Measurements from ENCODE around the gene AUTS2. TPM values are rescaled to one million over a fixed set of nuclear protein-coding genes. Genes with fewer than 3 reads are reported as not detected.
A peak's percentile ranks its signal among the peaks of the same experiment; 100 is the strongest.

The AUTS2 gene
- polyA plus RNA-seq, 5 donors: 85.0 to 114 (median 97.6) TPM

GRCh38 chr7:69756235-69756634 lies 158.0 kb downstream of the AUTS2 start:
- no peak for DNase-seq

DNA sequence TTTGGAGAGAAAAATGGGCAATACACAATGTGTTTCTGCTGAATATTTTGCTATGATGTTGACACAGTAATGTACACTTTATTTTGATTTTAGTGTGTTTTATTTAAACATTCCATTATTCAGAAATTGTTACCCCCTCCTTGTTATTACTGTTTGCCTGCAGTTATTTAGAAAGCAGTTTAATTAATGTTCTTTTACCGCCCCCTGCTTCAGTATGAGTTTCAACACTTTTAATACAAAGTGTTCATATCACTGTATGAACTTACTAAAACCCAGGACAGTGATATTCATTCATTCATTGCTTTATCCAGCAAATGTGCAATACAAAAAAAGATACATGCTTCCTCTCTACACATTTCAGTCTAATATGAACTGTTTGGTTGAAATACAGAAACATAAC lies 159.3 kb downstream of the AUTS2 start:
- no peak for DNase-seq

DNA sequence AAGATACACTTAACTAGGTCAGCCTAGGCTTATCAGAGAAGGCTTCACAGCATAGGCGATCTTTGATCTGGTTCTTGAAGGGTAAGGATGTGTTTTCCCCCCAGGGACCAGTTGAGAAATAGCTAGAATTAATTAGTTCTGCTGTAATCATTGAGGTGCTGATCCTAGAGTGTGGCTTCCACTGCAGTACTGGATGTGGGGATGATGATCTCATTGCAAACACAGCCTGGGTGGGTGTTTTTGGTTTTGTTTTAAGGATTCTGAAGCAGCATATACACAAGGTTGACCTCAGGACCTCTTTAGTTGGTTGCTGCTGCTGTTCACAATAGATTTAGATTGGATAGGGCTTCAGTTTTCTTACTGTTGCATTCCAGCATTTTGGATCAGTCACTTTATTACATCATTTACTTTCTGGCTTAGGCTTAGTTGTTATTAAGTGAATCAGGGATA lies 159.7 kb downstream of the AUTS2 start:
- DNase-seq: peak; percentile 21 to 30

GRCh38 chr7:69759373-69759772 lies 161.1 kb downstream of the AUTS2 start:
- no peak for DNase-seq

- no peak for DNase-seq
Observed at GRCh38 chr7:69761290-69761922, 163.1 kb downstream of the AUTS2 start.

- no peak for DNase-seq
Observed at GRCh38 chr7:69762821-69763352, 164.6 kb downstream of the AUTS2 start.

- DNase-seq: no peak
Observed at GRCh38 chr7:69763513-69763912, 165.2 kb downstream of the AUTS2 start.

- no peak for DNase-seq
Observed at GRCh38 chr7:69764147-69764546, 165.9 kb downstream of the AUTS2 start.

GRCh38 chr7:69764681-69765080 lies 166.4 kb downstream of the AUTS2 start:
- no peak for DNase-seq

DNA sequence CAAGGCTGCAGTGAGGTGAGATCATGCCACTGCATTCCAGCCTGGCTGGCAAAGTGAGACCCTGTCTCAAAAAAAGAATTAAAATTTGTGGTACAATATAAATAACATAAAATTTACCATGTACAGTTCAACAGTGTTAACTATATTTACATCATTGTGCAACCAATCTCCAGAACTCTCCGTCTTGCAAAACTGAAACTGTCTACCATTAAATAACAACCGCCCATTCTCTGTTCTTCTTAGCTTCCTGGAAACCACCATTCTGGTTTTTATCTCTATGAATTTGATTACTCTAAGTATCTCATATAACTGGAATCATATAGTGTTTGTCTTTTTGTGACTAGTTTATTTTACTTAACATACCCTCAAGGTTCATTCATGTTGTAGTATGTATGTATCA lies 167.6 kb downstream of the AUTS2 start:
- no peak for DNase-seq

DNA sequence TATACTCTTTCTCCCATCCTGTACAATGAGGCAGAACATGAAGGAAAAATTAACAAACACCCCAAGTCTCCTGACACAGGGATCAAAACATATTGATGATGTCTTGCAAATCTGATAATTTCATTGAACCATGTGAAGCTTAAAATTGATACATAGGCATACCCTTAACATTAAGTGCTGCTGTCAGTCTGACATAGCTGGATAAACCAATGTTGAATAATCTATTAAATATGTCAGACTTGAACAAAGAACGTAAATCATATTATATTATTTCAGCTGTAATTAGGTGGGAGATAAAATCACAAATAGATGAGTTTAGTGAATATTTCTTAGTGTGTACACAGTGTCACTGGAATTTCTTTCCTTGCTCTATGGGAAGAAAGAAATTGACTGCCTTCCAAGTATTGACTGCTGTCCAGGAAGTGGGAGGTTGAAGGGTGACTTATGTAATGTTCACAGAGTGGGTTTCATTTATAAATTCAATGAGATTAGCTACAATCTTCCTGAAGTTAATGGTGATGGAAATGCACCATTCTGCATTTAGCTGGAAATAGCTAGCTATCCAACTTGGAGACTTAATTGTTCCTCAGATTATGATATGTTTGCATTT lies 170.8 kb downstream of the AUTS2 start:
- peak; percentile 31 to 40 for DNase-seq

DNA sequence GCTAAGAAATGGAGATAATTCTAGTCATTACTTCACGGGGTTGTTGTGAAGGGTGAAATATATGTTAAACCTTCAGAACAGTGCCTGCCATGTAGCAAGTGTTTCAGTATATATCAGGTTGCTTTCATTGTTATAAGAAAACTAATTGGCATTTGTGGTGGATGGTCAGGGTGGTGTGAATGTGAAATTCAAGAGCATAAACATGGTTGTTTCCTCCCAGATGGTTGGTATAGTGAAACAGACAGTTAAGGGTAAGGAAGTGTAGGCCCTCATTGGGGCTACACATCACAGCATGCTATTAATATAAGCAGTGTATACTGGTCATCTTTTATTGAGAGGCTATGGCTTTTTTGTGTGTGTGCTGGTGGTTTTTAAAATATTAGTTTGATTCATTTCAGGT lies 171.6 kb downstream of the AUTS2 start:
- DNase-seq: no peak

GRCh38 chr7:69770613-69771012 lies 172.3 kb downstream of the AUTS2 start:
- no peak for DNase-seq

DNA sequence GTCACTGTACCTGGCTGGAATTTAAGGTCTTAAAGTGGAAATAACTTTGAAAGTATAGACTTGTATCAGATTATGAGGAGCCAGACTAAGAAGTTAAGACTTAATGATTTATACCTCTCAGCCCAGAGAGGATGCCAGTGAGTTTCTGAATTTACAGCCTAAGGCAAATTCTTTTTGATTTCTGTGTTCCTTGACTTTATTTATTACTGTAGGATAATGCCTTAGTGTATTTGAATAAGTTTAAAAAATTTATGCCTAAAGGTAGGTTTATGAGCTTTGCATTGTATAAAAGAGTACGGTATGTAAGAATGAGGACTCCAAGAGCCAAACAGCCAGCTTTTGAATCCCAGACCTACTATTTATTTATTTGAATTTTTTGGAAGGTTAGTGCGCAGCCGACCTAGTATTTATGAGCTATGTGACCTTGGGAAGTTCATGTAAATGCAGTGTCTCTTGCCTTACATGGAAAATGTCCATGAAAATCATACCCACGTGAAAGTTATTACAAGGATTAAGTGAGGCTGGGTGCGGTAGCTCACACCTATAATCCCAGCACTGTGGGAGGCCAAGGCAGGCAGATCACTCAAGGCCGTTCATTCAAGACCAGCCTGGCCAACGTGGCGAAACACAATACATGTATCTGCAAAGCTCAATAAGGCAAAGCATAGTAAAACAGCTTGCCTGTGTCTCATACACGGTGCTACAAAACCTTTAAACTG lies 174.6 kb downstream of the AUTS2 start:
- no peak for DNase-seq

- DNase-seq: no peak
Observed at GRCh38 chr7:69773535-69774225, 175.4 kb downstream of the AUTS2 start.

GRCh38 chr7:69775231-69775771 lies 177.0 kb downstream of the AUTS2 start:
- DNase-seq: no peak

GRCh38 chr7:69776611-69777010 lies 178.3 kb downstream of the AUTS2 start:
- no peak for DNase-seq

DNA sequence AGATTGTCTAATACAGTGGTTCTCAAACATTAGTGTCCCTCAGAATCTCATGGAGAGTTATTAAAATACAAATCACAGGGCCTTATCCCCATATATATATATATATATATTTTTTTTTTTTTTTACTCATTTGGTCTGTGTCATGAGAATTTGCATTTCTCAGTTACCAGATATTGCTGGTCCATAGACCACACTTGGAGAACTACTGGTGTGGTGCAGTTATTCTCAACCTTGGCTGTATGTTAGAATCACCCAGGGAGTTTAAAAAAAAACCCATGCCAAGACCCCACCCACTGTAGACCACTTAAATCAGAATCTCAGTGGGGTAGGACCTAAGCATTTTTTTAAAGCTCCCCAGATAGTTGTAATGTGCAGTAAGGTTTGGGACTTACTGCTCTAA lies 179.9 kb downstream of the AUTS2 start:
- DNase-seq: no peak

GRCh38 chr7:69780379-69780778 lies 182.1 kb downstream of the AUTS2 start:
- DNase-seq: no peak

GRCh38 chr7:69781412-69781846 lies 183.2 kb downstream of the AUTS2 start:
- no peak for DNase-seq

DNA sequence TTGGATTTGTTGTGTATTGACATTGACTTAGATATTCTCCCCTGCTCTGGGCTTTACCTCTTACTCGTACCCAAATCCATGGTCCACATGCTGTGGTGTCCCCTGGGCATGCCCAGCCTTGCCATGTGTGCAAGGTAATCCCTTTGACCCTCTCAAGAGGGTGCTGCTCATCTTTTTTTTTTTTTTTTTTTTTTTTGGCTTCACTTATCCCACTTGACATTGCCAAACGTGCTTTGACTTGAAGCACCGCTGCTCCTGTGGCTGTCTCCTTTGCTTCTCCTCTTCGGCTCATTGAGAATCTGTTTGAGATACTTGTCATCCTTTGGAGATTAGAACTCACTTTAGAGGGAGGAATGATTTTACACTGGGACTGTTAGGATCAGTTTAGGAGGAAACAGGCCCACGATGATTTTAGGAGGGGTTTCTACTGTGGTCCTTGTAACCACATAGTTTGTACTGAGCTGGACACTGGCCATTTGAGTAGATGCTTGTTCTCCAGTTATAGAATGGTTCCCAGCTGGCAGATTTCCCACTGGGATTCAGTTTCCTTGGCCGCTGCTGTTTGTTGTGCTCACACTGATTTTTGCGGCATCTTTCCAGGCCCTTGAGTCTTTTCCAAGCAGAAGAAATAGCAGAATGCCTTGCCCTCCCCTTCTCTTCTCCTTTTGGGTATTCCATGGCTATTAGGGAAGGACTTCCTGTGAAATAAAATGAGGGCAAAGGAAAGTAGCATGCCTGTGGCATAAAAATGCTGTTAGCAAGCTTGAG lies 184.8 kb downstream of the AUTS2 start:
- DNase-seq: peak; percentile 91 to 92
